Measurements from ENCODE around the gene C1QL2.
A peak's percentile ranks its signal among the peaks of the same experiment; 100 is the strongest.

DNA sequence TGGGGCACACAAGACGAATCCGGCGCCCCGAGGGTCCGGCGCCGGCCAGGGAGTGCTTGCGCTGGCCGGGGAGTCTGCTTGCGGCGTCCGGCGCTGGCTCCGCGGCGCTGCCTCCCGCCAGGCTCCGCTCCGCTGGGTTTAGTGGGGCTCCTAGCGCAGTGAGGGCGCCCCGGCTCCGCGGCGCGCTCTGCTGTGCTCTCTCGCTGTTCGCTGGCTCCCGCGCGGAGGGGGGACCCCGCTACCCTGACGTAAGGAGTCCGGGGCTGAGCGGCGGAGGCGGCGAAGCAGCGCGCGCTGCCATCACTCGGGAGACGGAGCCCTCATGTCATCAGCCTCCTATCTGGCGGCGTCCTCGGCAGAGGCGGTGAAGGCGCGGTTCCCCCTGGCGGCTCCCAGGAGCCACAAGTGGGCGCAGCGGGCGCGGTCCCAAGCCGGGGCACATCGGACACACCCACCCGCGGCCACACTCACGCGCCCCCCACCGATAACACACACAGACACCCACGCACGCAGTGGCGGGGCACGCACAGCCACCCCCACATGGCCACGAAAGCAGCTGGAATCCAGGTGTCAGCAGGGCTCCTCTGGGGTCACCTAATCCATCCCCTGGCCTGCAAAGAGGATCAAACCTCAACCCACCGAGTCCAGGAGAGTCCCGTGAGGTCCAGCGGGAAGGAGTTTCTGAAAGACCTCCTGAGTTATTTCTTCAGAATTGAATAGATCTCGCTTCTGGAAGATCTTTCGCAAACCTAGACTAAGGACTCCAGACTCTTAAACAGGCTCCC lies at the start of gene C1QL2:
- TF ChIP-seq CREB1 (CRISPR knock-in tag; IDR thresholded peaks at IDR 0.05; ENCODE audit: low read depth) (peak; percentile 55), ZNF114 (CRISPR knock-in tag; IDR thresholded peaks at IDR 0.05) (no peak), JUNB (IDR thresholded peaks at IDR 0.05; ENCODE audit: unreplicated experiment) (no peak), EZH2 (IDR thresholded peaks at IDR 0.05; ENCODE audit: low read depth, unreplicated experiment) (peak; percentile 65), EZH2phosphoT487 (IDR thresholded peaks at IDR 0.05; ENCODE audit: unreplicated experiment) (no peak), POLR2AphosphoS5 (IDR thresholded peaks at IDR 0.05; ENCODE audit: low read depth) (no peak), ZNF331 (CRISPR knock-in tag; IDR thresholded peaks at IDR 0.05; ENCODE audit: low read depth) (no peak), NANOG (IDR thresholded peaks at IDR 0.05; ENCODE audit: borderline replicate concordance) (no peak), STAT1 (IDR thresholded peaks at IDR 0.05; ENCODE audit: unreplicated experiment) (no peak)
- TF ChIP-seq, protein P1, sequence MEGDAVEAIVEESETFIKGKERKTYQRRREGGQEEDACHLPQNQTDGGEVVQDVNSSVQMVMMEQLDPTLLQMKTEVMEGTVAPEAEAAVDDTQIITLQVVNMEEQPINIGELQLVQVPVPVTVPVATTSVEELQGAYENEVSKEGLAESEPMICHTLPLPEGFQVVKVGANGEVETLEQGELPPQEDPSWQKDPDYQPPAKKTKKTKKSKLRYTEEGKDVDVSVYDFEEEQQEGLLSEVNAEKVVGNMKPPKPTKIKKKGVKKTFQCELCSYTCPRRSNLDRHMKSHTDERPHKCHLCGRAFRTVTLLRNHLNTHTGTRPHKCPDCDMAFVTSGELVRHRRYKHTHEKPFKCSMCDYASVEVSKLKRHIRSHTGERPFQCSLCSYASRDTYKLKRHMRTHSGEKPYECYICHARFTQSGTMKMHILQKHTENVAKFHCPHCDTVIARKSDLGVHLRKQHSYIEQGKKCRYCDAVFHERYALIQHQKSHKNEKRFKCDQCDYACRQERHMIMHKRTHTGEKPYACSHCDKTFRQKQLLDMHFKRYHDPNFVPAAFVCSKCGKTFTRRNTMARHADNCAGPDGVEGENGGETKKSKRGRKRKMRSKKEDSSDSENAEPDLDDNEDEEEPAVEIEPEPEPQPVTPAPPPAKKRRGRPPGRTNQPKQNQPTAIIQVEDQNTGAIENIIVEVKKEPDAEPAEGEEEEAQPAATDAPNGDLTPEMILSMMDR (conservative IDR thresholded peaks at IDR 0.05; ENCODE audit: low read depth in 2 of 2) = peak; percentile 38 to 64; a peak in 3 of 4 replicates
- TF ChIP-seq, protein P2, sequence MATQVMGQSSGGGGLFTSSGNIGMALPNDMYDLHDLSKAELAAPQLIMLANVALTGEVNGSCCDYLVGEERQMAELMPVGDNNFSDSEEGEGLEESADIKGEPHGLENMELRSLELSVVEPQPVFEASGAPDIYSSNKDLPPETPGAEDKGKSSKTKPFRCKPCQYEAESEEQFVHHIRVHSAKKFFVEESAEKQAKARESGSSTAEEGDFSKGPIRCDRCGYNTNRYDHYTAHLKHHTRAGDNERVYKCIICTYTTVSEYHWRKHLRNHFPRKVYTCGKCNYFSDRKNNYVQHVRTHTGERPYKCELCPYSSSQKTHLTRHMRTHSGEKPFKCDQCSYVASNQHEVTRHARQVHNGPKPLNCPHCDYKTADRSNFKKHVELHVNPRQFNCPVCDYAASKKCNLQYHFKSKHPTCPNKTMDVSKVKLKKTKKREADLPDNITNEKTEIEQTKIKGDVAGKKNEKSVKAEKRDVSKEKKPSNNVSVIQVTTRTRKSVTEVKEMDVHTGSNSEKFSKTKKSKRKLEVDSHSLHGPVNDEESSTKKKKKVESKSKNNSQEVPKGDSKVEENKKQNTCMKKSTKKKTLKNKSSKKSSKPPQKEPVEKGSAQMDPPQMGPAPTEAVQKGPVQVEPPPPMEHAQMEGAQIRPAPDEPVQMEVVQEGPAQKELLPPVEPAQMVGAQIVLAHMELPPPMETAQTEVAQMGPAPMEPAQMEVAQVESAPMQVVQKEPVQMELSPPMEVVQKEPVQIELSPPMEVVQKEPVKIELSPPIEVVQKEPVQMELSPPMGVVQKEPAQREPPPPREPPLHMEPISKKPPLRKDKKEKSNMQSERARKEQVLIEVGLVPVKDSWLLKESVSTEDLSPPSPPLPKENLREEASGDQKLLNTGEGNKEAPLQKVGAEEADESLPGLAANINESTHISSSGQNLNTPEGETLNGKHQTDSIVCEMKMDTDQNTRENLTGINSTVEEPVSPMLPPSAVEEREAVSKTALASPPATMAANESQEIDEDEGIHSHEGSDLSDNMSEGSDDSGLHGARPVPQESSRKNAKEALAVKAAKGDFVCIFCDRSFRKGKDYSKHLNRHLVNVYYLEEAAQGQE (IDR thresholded peaks at IDR 0.05; ENCODE audit: unreplicated experiment) = no peak
- TF ChIP-seq, protein P3, sequence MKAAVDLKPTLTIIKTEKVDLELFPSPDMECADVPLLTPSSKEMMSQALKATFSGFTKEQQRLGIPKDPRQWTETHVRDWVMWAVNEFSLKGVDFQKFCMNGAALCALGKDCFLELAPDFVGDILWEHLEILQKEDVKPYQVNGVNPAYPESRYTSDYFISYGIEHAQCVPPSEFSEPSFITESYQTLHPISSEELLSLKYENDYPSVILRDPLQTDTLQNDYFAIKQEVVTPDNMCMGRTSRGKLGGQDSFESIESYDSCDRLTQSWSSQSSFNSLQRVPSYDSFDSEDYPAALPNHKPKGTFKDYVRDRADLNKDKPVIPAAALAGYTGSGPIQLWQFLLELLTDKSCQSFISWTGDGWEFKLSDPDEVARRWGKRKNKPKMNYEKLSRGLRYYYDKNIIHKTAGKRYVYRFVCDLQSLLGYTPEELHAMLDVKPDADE (IDR thresholded peaks at IDR 0.05) = no peak
- TF ChIP-seq, protein P4, sequence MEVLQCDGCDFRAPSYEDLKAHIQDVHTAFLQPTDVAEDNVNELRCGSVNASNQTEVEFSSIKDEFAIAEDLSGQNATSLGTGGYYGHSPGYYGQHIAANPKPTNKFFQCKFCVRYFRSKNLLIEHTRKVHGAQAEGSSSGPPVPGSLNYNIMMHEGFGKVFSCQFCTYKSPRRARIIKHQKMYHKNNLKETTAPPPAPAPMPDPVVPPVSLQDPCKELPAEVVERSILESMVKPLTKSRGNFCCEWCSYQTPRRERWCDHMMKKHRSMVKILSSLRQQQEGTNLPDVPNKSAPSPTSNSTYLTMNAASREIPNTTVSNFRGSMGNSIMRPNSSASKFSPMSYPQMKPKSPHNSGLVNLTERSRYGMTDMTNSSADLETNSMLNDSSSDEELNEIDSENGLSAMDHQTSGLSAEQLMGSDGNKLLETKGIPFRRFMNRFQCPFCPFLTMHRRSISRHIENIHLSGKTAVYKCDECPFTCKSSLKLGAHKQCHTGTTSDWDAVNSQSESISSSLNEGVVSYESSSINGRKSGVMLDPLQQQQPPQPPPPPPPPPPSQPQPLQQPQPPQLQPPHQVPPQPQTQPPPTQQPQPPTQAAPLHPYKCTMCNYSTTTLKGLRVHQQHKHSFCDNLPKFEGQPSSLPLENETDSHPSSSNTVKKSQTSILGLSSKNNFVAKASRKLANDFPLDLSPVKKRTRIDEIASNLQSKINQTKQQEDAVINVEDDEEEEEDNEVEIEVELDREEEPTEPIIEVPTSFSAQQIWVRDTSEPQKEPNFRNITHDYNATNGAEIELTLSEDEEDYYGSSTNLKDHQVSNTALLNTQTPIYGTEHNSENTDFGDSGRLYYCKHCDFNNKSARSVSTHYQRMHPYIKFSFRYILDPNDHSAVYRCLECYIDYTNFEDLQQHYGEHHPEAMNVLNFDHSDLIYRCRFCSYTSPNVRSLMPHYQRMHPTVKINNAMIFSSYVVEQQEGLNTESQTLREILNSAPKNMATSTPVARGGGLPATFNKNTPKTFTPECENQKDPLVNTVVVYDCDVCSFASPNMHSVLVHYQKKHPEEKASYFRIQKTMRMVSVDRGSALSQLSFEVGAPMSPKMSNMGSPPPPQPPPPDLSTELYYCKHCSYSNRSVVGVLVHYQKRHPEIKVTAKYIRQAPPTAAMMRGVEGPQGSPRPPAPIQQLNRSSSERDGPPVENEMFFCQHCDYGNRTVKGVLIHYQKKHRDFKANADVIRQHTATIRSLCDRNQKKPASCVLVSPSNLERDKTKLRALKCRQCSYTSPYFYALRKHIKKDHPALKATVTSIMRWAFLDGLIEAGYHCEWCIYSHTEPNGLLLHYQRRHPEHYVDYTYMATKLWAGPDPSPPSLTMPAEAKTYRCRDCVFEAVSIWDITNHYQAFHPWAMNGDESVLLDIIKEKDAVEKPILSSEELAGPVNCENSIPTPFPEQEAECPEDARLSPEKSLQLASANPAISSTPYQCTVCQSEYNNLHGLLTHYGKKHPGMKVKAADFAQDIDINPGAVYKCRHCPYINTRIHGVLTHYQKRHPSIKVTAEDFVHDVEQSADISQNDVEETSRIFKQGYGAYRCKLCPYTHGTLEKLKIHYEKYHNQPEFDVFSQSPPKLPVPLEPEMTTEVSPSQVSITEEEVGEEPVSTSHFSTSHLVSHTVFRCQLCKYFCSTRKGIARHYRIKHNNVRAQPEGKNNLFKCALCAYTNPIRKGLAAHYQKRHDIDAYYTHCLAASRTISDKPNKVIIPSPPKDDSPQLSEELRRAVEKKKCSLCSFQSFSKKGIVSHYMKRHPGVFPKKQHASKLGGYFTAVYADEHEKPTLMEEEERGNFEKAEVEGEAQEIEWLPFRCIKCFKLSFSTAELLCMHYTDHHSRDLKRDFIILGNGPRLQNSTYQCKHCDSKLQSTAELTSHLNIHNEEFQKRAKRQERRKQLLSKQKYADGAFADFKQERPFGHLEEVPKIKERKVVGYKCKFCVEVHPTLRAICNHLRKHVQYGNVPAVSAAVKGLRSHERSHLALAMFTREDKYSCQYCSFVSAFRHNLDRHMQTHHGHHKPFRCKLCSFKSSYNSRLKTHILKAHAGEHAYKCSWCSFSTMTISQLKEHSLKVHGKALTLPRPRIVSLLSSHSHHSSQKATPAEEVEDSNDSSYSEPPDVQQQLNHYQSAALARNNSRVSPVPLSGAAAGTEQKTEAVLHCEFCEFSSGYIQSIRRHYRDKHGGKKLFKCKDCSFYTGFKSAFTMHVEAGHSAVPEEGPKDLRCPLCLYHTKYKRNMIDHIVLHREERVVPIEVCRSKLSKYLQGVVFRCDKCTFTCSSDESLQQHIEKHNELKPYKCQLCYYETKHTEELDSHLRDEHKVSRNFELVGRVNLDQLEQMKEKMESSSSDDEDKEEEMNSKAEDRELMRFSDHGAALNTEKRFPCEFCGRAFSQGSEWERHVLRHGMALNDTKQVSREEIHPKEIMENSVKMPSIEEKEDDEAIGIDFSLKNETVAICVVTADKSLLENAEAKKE (CRISPR knock-in tag; IDR thresholded peaks at IDR 0.05) = no peak

Measured in GM23338 (cell line).